ENCODE measurements around the gene MCUB.
"Not testable (repeated sequence)": the region's sequence is repeated elsewhere in the genome, so short reads cannot be mapped to it uniquely, and the experiment has no call there.

Gene MCUB

DNA sequence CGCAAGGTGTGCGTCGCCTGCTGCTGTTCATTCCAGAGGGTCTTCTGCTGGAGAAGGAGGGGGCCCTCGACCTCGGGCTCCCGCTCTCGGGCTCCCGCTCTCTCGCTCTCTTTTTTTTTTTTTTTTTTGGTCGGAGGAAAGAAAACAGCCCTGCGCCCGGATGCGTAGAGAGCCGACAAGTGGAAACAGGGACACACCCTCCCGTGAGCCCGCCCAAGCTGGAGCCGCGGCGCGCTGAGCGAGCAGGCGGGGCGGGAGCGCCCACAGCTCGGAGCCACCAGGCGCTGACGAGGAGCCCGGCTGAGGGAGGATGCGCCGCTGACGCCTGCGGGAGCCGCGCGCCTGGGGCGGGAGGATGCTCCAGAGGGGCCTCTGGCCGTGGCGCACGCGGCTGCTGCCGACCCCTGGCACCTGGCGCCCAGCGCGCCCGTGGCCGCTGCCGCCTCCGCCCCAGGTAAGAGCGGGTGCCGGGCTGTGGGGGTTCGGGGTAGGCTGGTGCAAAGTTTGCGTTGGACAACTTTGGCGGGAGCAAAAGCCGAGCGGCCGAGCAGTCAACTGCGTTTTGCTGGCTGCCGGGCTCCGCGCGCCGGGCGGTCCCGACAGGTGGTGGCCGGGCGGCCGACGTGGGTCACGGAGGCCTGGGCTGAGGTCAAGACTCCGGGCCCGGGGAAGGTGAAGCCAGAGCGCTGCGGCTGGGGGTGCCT lies at the start of gene MCUB:
TSS of gene MCUB (plus strand) at position 264 of the 704 bp plus-strand sequence. CDS start at position 356, 92 bp downstream.
- no peaks in the 10 kb centered on the region for H3K79me2 ChIP-seq
- H3K27me3 ChIP-seq (ENCODE audit: control insufficient read depth, insufficient read depth, low read length) = no peaks in the 10 kb centered on the region
- H3K27ac ChIP-seq = peak within 1 kb of the TSS; percentile 15
- H3K9ac ChIP-seq = no peak within 1 kb of the TSS
- no peak for TF ChIP-seq CTCF (IDR thresholded peaks at IDR 0.05)
- H2AFZ ChIP-seq = peak within 1 kb of the TSS; percentile 74
- no peaks in the 10 kb centered on the region for H3K4me1 ChIP-seq
- H3K4me2 ChIP-seq (ENCODE audit: low read length) = peak within 1 kb of the TSS; percentile 81
- peak within 1 kb of the TSS; percentile 51 for H3K4me3 ChIP-seq (ENCODE audit: low read depth, low read length)
- H3K9me3 ChIP-seq (ENCODE audit: control insufficient read depth, low read length) = no peaks in the 10 kb centered on the region
- H3K36me3 ChIP-seq (ENCODE audit: control insufficient read depth, insufficient read depth, low read length) = no peaks in the 10 kb centered on the region

DNA sequence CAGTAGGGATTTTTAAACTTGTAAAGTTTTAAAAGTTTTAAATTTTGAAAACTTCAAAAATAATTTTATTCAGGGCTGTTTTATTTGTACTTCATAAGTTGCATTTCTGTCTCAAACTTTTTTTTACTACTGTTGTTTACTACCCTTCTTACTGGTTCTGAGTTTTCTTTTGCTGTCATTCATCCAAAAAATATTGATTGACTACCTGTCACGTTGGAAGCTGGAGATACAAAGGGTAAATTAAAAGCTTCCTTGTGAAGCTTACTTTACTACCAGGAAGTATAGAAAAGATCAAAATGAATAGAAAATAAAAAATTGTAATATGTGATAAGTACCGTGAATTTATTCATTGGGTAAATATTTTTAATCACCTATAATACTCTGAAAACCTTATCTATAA lies 49.4 kb upstream of the MCUB start:
- Histone ChIP-seq H3K27me3 (ENCODE audit: control insufficient read depth, insufficient read depth, low read length) (no peaks in the 10 kb centered on the region), H3K36me3 (ENCODE audit: control insufficient read depth, insufficient read depth, low read length) (no peaks in the 10 kb centered on the region)

DNA sequence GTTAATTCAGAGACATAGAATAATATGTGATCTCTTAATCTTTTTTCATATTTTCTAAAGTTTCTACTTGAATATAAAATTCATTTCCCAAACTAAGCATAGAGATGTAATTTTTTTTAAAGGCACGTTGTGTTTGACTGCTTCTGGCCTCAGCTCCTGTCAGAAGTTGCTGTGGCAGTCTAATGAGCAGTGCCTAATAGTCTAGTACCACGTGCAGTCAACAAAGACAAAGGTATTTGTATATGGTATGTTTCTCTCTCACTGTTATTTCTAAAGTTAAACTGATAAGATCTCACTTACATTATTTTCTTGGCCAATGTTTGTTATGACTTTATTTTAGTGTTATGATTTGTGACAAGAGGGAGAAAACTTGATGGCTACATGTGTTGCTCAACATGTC lies 48.6 kb upstream of the MCUB start:
- Histone ChIP-seq H3K4me1 (no peaks in the 10 kb centered on the region), H2AFZ (no peak overlapping the region), H3K27me3 (ENCODE audit: control insufficient read depth, insufficient read depth, low read length) (no peaks in the 10 kb centered on the region), H3K9ac (no peak overlapping the region), H3K36me3 (ENCODE audit: control insufficient read depth, insufficient read depth, low read length) (no peaks in the 10 kb centered on the region), H3K4me2 (ENCODE audit: low read length) (no peak overlapping the region), H3K79me2 (peaks cover 2% of the 10 kb centered on the region), H3K4me3 (ENCODE audit: low read depth, low read length) (no peak overlapping the region), H3K9me3 (ENCODE audit: control insufficient read depth, low read length) (no peaks in the 10 kb centered on the region), H3K27ac (no peak overlapping the region)
- TF ChIP-seq CTCF (IDR thresholded peaks at IDR 0.05) = no peak

More for the DNA sequence above, 49.4 kb upstream of the MCUB start:
- no peak overlapping the region for H2AFZ ChIP-seq
- no peak overlapping the region for H3K9ac ChIP-seq
- peaks cover 2% of the 10 kb centered on the region for H3K79me2 ChIP-seq
- no peaks in the 10 kb centered on the region for H3K4me1 ChIP-seq
- TF ChIP-seq CTCF (IDR thresholded peaks at IDR 0.05) = no peak
- no peak overlapping the region for H3K4me3 ChIP-seq (ENCODE audit: low read depth, low read length)
- no peaks in the 10 kb centered on the region for H3K9me3 ChIP-seq (ENCODE audit: control insufficient read depth, low read length)
- H3K27ac ChIP-seq = no peak overlapping the region
- H3K4me2 ChIP-seq (ENCODE audit: low read length) = no peak overlapping the region

GRCh38 chr4:109513368-109513767 lies 46.7 kb upstream of the MCUB start:
- not testable (repeated sequence) for H3K36me3 ChIP-seq (ENCODE audit: control insufficient read depth, insufficient read depth, low read length); H3K9ac ChIP-seq; H2AFZ ChIP-seq; H3K27ac ChIP-seq; H3K4me1 ChIP-seq; H3K27me3 ChIP-seq (ENCODE audit: control insufficient read depth, insufficient read depth, low read length); H3K4me2 ChIP-seq (ENCODE audit: low read length); H3K79me2 ChIP-seq; H3K9me3 ChIP-seq (ENCODE audit: control insufficient read depth, low read length); H3K4me3 ChIP-seq (ENCODE audit: low read depth, low read length)

DNA sequence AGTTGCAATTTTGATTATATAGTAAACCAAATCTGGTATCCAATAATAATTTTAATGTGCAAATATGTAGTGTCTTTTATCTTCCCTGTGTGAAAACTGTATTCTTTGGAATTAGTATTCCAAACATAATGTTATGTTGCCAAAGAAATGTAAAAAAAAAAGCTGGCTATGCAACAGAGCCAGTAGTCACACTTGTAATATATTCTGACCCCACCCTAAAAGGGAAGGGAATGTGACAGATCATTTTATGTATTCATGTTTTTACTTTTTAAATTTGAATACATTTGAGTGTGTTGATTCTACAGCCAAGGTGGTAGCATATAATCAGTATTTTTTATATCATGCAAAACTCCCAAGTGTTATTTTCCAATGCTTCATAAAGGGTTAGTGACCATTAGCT lies 27.9 kb upstream of the MCUB start:
- no peak for TF ChIP-seq CTCF (IDR thresholded peaks at IDR 0.05)
- Histone ChIP-seq H3K27me3 (ENCODE audit: control insufficient read depth, insufficient read depth, low read length) (no peaks in the 10 kb centered on the region), H3K4me3 (ENCODE audit: low read depth, low read length) (no peak overlapping the region), H3K9me3 (ENCODE audit: control insufficient read depth, low read length) (no peaks in the 10 kb centered on the region), H3K4me2 (ENCODE audit: low read length) (no peak overlapping the region), H3K4me1 (no peaks in the 10 kb centered on the region), H2AFZ (no peak overlapping the region), H3K36me3 (ENCODE audit: control insufficient read depth, insufficient read depth, low read length) (no peaks in the 10 kb centered on the region), H3K79me2 (no peaks in the 10 kb centered on the region), H3K27ac (no peak overlapping the region), H3K9ac (no peak overlapping the region)

Measured in parathyroid adenoma (tissue), 2 donors.